Thymus (tissue), 2 donors: ENCODE measurements around the gene LUC7L2. TPM values are rescaled to one million over a fixed set of nuclear protein-coding genes. Genes with fewer than 3 reads are reported as not detected.

Source experiments
- polyA plus RNA-seq: library from polyadenylated mRNA; stranded (reverse); fragments of 200-250 nt; gene quantifications from one replicate; pipeline ENCODE4 v1.2.3, GENCODE V29; 2013
- total RNA-seq: library from RNA; stranded (reverse); fragments of 120-200 nt; gene quantifications from one replicate; pipeline ENCODE4 v1.2.4, GENCODE V29; 2013
- donor health status: healthy.

The LUC7L2 gene
- total and polyA plus RNA-seq, 2 donors, result 44.1 to 108 TPM

Other genes starting within 250 kb of the LUC7L2 start
- 3.8 TPM for gene UBN2, start 128.7 kb upstream of the LUC7L2 start, total RNA-seq
- gene UBN2, start 128.7 kb upstream of the LUC7L2 start, polyA plus RNA-seq, result 4.3 TPM
- gene FMC1, start 18.6 kb upstream of the LUC7L2 start, total RNA-seq, result 17.4 TPM
- 24.6 TPM for gene FMC1, start 18.6 kb upstream of the LUC7L2 start, polyA plus RNA-seq
- gene KLRG2, start 123.8 kb downstream of the LUC7L2 start, total RNA-seq, result 0.85 TPM
- gene KLRG2, start 123.8 kb downstream of the LUC7L2 start, polyA plus RNA-seq, result 1.9 TPM
- 2.6 TPM for gene CLEC2L, start 163.8 kb downstream of the LUC7L2 start, total RNA-seq
- 0.41 TPM for gene CLEC2L, start 163.8 kb downstream of the LUC7L2 start, polyA plus RNA-seq